NCI-H510A treated with DMSO at 0.1 percent for 48 hours (cell line): ENCODE data around the gene HDAC9.

ENCODE experiments used
- DNase-seq: peaks from one replicate; lab custom pipeline; 2025; lab: John Stamatoyannopoulos, UW

Gene HDAC9

DNA sequence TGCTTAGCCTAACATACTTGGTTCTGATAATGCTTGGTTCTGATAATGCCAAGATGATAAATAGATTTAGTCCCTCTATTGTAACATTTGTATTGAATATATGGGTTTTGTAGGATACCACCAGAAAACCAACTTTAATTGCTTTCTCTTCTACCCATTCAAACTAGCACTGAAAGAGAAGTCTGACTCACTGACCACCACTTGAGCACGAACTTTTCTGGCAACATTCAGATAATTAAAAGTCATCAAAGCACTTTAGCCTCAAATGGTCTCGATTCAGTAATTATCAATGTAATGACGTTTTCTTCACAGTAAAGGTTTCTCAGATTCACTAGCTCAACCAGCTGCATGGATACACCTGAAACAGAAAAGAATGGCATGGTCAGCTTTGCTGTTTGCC is 63.0 kb downstream of the HDAC9 start:
- no peak for DNase-seq

DNA sequence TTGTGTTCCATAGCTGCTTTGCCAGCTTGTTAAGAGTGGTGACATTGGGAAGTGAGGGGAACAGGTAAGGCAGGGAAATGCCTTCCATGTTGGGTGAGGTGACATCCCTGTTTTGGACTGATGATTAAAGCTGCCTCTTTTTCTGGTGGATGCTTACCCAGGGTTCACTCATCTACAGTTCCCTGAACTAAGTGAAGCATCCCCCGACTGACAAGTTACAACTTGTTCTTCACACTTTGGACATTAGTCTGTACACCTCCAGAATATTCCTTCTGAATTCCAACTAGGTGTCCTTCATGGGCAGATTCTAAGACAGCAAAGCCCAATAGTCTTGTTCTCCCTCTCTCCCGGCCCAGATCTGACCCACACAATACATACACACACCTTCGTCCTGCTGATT is 63.4 kb downstream of the HDAC9 start:
- no peak for DNase-seq

DNA sequence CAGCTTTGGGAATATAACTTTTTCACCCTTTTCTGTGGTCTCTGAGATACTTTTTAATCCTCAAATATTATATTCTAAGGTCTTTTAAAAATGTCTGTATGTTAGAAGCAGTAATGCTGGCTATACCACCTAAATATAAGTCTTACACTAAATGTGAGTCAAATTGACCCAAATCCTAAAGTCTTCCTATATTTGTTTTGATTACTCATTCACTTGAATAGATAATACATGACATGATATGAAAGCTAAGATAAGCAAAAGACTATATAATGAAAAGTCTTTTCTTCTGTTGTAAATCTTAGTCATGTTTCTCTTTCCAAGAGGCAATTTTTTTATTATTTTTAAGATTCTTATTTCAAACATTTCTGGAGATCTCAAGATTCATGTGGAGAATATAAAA is 64.2 kb downstream of the HDAC9 start:
- DNase-seq: no peak

DNA sequence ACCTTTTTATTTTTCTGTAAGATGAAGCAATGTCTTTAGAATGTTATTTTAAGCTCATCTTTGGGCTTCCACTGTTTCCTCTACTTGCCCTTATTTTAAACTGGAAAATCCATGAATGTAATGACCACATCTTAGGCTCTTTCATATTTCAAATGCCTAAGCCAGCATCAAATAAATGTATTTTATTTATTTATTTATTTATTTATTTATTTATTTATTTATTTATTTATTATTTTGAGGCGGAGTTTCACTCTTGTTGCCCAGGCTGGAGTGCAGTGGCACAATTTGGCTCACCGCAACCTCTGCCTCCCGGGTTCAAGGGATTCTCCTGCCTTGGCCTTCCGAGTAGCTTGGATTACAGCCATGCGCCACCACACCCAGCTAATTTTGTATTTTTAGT is 69.2 kb downstream of the HDAC9 start:
- no peak for DNase-seq

DNA sequence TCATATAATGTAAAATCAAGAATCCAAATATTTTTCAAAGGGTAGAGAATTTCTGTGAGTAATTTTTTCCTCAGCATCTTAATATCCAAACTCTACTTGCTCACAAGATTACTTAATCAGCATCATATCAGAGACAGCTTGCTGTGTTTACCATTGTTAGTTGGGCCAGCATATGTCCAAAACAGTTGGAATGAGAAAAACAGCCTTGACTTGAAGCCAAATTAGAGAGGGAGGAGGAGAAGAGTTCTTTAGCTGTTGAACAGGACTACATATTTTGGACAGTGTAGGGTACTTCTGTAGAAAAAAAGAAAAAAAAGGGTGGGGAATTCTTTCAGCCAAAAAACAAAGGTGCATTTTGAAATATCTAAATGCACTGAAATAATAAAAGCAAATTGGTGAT is 69.8 kb downstream of the HDAC9 start:
- DNase-seq: no peak

DNA sequence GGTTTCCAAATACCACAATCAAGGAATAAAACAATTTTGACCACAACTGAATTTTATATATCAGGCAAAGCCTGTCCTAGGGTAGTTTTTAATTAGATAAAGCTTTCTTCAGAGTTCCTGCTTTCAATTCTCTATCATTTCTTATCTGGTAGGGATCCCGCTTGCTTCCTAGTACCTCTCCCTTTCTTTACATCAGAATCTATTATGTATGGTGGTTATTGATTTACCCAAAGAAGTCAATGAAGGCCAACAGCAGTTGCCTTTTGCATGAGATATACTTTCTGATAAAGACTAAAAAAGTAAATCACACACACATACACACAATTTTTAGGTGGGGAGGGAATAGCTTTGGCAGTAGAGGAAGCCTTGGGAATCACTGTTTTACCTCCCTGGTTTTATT is 70.7 kb downstream of the HDAC9 start:
- DNase-seq: no peak

DNA sequence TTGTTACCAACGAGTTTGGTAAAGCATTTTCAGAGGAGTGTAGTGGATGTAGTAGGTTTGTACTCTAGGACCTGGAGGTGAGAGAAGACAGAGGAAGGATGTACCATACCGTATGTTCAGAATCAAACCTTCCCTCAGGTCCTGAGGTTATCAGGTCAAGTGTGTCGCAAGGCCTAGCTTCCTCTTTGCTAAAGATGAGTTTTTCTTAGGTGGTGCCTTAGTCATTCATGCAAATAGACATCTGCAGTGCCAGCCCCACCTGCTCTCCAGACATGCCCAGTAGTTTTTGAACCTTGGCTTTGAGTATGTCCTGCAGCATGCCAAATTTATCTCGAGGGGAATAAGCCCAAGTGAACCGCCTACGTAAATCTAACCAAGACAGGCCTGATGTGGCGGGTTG is 71.3 kb downstream of the HDAC9 start:
- no peak for DNase-seq

DNA sequence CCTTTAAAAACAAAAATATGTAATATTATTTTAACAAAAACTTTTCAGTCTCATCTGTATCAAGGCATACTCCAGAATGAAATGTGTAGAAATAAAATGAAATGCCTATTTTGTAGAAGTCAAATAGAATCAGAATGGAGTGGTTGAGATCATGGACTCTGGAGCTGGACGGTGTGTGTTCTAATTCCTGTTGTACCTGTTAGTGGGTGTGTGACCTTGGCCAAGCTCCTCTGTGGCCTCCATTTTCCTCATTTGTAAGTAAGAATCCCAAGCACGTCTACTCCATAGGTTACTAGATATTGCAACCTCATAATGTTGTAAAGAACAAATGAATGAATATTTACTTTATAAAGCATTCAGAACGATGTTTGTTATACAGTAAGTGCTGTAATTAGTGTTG is 74.9 kb downstream of the HDAC9 start:
- DNase-seq: peak; percentile 13

DNA sequence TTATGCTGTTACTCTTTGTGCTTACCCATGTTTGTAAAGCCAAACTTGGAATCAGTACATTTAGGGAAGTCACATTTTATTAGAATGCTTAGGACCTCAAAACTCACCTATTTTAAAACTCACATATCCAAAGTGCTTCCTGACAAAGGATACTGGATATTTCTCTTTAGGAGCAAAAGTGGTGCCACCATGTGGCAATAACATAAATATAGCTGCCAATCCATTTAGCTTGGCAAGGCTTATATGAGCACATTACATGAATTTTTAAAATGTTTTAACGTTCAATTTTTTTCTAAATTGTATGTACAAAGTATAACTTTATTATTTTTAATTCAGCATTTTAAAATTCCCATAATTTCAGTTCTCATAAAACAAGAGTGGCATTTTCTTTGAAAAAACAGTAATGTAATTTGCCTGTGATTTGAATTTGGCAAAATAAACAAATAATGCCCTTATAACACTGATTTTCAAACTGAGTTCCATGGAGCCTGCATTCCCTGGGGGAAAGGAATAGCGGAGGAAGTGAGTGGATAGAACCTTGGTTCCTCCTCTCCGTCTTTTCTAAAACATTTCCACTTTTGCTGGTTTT is 75.4 kb downstream of the HDAC9 start:
- DNase-seq: peak; percentile 50

DNA sequence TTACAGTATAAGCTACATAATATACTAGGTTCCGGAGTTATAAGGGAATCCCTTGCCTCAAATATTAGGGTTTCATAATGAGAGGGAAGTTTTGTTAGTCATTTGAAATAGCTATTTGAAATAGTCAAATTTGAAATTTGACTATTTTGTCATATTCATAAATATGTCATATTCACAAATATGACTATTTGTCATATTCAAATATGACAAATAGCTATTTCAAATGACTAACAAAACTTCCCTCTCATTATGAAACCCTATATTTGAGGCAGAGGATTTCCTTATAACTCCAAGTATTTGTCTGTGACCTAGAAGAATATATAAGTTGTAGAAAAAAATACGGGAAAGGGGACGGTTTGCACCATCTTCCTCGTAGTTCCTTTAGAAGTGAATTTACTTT is 76.6 kb downstream of the HDAC9 start:
- no peak for DNase-seq

DNA sequence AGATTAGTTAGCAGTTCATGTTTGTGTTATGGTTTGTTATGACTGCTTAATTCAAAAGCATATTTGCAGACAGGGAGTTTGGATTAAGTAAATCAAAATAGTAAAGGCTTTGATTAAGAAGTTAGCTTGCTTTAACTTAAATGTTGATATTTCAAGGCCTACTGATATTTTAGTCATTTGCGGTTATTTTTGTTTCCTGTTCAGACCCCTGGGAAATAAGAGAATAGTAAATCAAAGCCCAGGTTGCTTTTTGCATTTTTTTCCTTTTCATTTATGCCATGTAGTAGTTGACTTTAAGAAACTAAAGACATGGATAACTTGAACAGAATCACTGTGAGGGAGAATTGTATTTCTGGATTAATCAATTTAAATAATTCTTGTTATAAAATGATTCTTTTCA is 77.3 kb downstream of the HDAC9 start:
- no peak for DNase-seq

DNA sequence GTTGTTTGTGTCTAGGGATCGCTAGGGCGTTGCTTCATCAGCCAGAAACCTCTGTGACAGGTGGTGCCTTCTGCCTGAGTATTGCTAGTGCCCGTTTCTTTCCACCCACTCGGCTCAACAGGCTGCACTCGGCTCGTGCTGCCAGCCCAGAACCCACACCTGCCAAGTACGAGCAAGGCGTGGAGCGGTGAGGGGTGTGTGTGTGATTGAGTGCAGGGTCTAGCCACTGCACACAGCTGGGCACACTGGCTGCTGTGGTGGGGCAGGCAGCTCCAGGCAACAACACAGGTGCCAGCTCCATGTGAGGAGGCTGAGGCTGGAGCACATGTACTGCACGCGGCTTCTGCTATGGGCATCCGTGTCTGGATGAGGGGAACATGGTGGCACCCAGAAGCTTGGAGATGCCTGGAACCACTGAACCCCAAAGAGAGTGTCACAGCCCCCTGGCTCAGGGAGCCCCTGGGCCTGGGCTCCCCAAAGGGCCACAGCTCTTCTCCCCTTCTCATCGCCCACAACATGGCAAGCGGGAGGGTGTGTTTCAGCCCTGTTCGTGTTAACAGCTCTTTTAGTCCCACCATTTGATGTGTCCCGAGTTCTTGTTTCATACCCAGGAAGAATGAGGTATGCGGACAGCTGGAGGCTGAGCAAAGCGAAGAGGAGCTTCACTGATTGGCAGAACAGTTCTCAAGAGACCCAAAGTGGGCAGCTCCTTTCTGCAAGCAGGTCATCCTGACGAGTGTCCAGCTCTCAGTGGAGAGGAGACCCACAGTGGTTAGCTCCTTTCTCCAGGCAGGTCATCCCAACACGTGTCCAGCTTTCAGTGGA is 78.1 kb downstream of the HDAC9 start:
- no peak for DNase-seq

DNA sequence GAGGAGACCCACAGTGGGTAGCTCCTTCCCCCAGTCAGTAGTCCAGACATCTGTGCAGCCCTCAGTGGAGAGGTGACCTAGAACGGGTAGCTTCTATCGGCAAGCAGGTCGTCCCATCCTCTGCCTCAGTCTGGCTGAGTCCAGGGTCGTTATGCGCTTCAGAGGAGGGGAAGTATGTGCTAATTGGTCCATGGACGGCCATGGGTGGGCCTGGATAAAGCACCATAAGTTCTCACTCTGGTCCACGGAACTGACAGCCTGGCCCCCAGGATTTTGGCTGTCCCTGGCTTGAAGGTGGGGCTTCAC is 78.6 kb downstream of the HDAC9 start:
- no peak for DNase-seq

DNA sequence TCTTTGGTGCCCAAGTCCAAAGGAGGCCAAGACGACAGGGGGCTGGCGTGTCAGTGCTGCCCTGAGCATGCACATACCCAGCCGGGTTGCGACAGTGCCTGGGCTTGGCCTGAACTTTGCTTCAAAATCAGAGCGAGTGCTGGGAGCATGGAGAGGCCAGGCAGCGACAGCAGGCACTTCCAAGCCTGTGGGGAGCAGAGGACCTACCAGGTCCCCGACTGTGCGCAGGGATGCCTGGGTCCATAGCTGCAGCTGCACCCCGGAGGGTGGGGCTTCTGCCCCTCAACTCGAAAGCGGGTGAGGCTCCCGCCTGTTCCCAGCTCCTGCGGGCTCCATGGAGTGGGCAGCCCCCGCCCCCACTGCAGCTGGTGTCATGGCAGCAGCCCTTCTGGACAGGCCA is 79.1 kb downstream of the HDAC9 start:
- no peak for DNase-seq

DNA sequence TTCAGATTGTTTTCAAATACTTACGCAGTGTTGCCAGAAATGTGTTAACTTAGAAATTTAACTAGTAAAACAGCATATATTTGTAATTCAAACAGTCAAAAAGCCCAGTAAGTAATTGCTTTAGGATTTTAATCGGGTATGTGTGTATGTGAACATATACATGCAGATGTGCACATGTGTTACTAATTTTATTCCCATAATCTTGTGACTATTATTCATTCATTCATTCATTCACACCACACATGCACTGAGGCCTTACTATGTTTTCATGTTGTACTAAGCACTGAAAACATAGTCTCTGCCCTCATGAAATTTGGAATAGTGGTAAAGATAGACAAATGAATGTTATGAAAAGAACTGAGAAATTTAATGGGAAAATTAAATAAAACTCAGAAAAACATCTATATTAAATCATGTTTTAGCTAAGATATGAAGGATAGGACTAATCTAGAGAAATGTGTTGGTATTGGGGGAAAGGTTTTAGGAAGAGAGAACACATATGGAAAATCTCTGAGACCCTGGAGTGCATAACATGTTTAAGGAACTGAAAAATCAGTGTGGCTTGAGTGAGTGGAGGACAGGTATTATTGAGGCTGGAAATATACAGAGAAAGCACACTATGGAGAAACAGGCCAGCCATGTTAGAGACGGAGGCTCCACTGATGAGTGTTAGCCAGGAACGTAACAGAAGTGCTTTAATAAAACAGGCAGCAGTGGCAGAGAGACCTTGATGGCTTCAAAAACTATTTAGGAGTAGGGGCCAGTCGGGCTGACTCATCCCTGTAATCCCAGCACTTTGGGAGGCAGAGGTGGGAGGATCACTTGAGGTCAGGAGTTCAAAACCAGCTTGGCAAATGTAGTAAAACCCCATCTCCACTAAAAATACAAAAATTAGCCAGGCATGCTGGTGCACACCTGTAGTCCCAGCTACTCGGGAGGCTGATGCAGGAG is 80.3 kb downstream of the HDAC9 start:
- DNase-seq: no peak

DNA sequence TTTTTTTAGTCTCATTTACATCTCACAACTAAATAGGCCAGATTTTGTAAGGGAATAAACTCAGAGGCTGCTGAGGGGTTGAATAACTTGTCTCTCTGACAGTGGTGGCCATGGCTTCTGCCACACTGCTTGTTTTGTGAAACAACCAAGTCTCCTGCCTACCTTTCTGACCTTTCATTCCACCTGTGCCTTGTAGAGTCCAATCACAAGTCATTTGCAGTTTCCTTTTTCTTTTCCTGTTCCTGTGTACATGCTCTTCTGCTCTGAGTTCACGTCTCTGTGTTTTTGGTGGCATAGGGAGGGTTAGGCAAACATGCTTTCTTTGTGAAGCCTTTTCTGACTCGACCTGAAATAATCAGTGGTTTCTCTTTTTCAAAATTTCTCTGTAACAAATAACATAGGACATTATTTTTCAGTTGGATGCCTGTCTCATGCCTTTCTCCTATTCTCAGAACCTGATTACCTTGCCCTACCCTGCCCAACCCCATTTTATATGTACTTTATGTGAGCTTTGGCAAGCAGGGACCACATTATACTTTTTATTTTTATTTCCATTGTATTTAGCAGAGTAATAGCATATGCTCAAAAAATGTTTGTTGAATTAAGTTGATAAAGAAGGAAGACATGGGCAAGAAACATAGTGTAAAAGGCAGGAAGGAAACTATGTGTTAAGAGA is 81.7 kb downstream of the HDAC9 start:
- DNase-seq: no peak

DNA sequence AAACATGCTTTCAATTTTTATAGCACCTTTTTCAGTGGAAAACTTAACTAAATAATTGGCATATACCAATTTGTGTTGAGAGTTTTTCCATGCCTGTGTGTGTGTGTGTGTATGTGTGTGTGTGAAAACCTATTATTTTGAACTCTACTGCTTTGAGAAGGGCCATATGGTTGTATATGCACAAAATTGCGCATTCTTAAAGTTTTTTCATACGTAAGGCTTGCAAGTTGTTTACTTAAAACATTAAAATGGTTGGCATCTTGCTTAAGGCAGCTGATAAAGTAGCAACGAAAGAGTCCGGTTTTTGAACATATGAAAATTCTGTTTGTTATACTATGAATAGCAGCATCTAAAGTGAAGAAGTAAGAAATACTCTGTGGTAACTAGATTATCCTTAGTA is 84.1 kb downstream of the HDAC9 start:
- DNase-seq: no peak

DNA sequence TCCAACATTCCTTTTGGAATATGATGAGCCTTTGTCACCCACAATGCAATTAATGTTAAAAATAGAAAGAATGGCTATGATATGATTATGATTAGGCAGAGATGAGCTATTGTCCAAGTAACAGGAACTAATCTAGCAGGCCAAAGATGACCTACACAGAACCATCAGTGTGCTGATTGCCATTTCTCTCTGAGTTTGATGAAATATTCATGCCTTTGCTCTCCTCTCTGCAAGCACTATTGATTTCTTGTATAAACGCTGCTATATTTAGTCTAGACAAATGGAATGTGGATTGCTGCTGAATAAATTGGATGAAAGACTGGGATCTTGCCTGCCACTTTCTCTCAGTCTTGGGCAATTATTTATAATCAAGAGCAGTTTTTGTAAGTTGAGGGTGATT is 85.4 kb downstream of the HDAC9 start:
- no peak for DNase-seq

DNA sequence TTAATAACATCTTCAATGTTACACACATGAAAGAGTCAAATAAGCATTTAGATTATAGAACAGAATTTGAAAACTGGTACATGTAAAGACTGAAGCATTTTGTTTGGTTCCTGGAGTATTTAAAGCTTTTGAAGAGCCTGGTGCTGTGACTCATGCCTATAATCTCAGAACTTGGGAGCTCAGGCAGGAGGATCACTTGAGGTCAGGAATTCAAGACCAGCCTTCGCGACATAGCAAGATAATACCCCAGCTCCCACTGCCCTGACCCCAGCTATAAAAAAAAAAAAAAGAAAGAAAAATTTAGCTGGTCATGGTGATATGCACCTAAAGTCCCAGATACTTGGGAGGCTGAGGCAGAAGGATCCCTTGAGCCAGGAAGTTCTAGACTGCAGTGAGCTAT is 87.8 kb downstream of the HDAC9 start:
- no peak for DNase-seq

DNA sequence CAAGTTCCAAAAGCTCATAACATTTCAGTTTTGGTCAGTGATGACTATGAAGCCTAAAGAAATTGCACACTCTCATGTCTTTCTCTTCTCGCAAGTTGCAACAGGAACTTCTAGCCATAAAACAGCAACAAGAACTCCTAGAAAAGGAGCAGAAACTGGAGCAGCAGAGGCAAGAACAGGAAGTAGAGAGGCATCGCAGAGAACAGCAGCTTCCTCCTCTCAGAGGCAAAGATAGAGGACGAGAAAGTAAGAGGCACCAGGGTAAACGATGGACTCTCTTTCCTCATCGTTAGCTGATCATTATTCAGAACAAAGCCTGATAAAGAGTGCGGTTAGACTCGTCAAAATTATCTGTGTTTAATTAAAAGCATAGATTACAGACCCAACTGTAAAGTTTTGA is 94.7 kb downstream of the HDAC9 start:
- DNase-seq: no peak

DNA sequence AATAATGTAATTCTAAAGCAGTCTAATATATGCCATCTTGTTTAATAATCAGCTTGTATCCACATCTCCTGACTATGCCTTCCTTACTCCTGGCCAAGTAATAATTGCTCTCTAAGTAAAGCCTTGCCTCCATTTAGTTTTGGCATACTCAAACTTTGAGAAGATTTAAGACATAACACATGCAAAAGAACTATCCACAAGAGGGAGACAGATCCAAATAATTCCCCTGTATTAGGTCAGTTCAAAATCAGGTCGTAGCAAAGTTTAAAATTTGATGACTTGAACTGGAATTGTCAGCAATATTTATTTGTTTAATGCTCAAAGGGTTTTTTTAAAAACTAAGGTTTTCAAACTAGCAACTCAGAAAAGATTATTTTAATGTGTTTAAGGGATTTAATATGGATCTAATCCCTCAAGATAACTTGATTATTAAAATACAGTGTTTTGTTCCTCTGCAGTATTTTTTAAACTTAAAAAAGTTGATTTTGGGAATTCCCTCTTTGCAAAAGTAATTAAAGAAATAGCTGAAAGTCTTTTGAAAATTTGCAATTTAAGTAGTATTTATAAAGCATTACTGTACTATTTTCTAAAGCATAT is 95.3 kb downstream of the HDAC9 start:
- peak; percentile 11 for DNase-seq
